Activated B cell treated with CpG ODN at 0.5 μM for 24 hours (primary cell): ENCODE data around the gene DDX31. TPM values are rescaled to one million over a fixed set of nuclear protein-coding genes. Genes with fewer than 3 reads are reported as not detected.

Experiments
- ATAC-seq: fragments of 200-7000 bp; cut with Tn5 transposase; one replicate; pipeline ENCODE4 v1.10.0; 2021; ENCODE audit warnings: low read depth, mild to moderate bottlenecking, moderate library complexity
- CTCF ChIA-PET: fragments of 350-600 bp; sonication (Branson Sonifier 250); formaldehyde crosslinking; loops from one replicate; lab custom pipeline; 2021; ENCODE audit warnings: antibody characterized with exemption; lab: Charles Lee
- POLR2A ChIA-PET: fragments of 350-600 bp; sonication (Branson Sonifier 250); formaldehyde crosslinking; loops from one replicate; lab custom pipeline; 2021; ENCODE audit warnings: antibody characterized with exemption; lab: Charles Lee
- DNase-seq: peaks from one replicate; pipeline ENCODE4 v3.0.0; 2022
- H3K27ac Mint-ChIP-seq: one replicate; pipeline ENCODE4 v1.8.0; 2020; ENCODE audit warnings: mixed read lengths
- H3K27me3 Mint-ChIP-seq: one replicate; pipeline ENCODE4 v1.8.0; 2021; ENCODE audit warnings: mixed read lengths
- H3K36me3 Mint-ChIP-seq: one replicate; pipeline ENCODE4 v1.8.0; 2021; ENCODE audit warnings: low read depth, mixed read lengths
- H3K4me1 Mint-ChIP-seq: one replicate; pipeline ENCODE4 v1.8.0; 2021; ENCODE audit warnings: mixed read lengths
- H3K4me3 Mint-ChIP-seq: one replicate; pipeline ENCODE4 v1.8.0; 2020; ENCODE audit warnings: mild to moderate bottlenecking, mixed read lengths
- H3K9me3 Mint-ChIP-seq: one replicate; pipeline ENCODE4 v1.8.0; 2020; ENCODE audit warnings: mixed read lengths
- intact Hi-C: fragments of 100-400 bp; cut with micrococcal nuclease; formaldehyde crosslinking; loops from one replicate; pipeline ENCODE4 v1.15.1; 2024
- total RNA-seq: library from RNA; stranded (reverse); gene quantifications from 2 replicates; pipeline ENCODE4 v1.2.3, GENCODE V29; 2022
- TF ChIP-seq, protein P1 (sequence below): fragments of 200-600 bp; IDR thresholded peaks from one replicate; pipeline ENCODE4 v1.8.0; 2022; ENCODE audit warnings: antibody characterized with exemption, mild to moderate bottlenecking

Gene DDX31
- total RNA-seq, 1 donor from 2014 or later, result 21.8 TPM

DNA sequence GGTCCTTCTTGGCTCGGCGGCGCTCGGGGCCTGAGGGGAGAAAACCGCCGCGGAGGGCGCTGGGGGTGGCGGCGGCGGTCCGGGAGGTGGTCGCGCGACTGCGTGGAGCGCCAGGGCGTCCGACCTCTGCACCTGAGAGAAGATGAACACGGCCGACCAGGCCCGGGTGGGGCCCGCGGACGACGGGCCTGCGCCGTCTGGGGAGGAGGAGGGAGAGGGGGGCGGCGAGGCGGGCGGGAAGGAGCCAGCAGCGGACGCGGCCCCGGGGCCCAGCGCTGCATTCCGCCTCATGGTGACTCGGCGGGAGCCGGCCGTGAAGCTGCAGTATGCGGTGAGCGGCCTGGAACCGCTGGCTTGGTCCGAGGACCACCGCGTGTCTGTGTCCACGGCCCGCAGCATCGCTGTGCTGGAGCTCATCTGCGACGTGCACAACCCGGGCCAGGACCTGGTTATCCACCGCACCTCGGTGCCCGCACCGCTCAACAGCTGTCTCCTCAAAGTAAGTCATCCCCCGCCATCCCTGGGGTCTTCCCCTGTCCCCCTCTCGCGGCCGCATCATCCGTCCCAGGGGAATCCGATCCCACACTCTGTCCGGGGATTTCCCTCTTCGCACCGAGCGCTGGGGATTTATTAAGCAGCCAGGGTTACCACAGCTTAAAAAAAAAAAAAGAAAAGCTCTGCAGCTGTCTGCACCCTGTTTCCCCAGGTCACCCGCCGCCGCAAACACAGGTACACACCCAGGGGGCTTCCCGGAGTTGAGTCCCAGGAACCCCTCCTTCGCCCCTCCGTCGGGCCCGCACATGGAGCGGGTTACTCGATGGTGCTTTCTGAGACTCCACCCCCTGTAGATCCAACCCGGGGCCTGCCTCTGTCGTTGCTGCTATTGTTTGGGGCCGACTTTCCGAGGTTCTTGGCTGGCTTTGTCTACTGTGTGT lies 941 bp upstream of the DDX31 start, which contains the start of gene GTF3C4:
Gene GTF3C4, plus strand, starts transcription at position 8 of the 935 bp plus-strand sequence. Its CDS starts 135 bp downstream, at position 143.
- Mint-ChIP-seq H3K4me1 (peaks cover 52% of the 10 kb centered on the region), H3K9me3 (no peaks in the 10 kb centered on the region), H3K27me3 (no peaks in the 10 kb centered on the region), H3K36me3 (peaks cover 13% of the 10 kb centered on the region), H3K4me3 (peak within 1 kb of the TSS; percentile 96), H3K27ac (peak within 1 kb of the TSS; percentile 95)
- CTCF ChIA-PET, result interaction anchor here (0.6 to 1.9 kb wide), 3 partner anchors 155 to 232 kb away, joined by 3 to 5 read pairs (median 3); no protein-coding TSS in a partner anchor
- ATAC-seq, result peak; percentile 65
- intact Hi-C loops, result loop anchor here (1.0 kb wide), 7 partner anchors 99 to 591 kb away; partner anchors contain the start of genes AK8, CFAP77, MED27 and SPACA9
- TF ChIP-seq, protein P1, sequence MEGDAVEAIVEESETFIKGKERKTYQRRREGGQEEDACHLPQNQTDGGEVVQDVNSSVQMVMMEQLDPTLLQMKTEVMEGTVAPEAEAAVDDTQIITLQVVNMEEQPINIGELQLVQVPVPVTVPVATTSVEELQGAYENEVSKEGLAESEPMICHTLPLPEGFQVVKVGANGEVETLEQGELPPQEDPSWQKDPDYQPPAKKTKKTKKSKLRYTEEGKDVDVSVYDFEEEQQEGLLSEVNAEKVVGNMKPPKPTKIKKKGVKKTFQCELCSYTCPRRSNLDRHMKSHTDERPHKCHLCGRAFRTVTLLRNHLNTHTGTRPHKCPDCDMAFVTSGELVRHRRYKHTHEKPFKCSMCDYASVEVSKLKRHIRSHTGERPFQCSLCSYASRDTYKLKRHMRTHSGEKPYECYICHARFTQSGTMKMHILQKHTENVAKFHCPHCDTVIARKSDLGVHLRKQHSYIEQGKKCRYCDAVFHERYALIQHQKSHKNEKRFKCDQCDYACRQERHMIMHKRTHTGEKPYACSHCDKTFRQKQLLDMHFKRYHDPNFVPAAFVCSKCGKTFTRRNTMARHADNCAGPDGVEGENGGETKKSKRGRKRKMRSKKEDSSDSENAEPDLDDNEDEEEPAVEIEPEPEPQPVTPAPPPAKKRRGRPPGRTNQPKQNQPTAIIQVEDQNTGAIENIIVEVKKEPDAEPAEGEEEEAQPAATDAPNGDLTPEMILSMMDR, result no peak
- DNase-seq, result peak; percentile 59
- POLR2A ChIA-PET, result interaction anchor here (0.6 to 3.5 kb wide), 12 partner anchors 22 to 1545 kb away, joined by 3 to 53 read pairs (median 5); partner anchors contain the start of genes AK8, CACFD1, GTF3C5 and NUP214

- Mint-ChIP-seq H3K36me3 (peaks cover 10% of the 10 kb centered on the region), H3K27ac (peak overlapping the region; percentile 95), H3K27me3 (no peaks in the 10 kb centered on the region), H3K4me3 (peak overlapping the region; percentile 96), H3K9me3 (no peaks in the 10 kb centered on the region), H3K4me1 (peaks cover 52% of the 10 kb centered on the region)
- POLR2A ChIA-PET, result interaction anchor here (0.6 to 3.5 kb wide), 11 partner anchors 19 to 1544 kb away, joined by 3 to 53 read pairs (median 4); partner anchors contain the start of genes AK8, NUP214, SETX and SPACA9
- TF ChIP-seq, protein P1, result no peak
- CTCF ChIA-PET, result interaction anchor here (1.0 to 1.9 kb wide), 2 partner anchors 100 to 233 kb away, joined by 3 to 5 read pairs; no protein-coding TSS in a partner anchor
- intact Hi-C loops, result no loop called here
- no peak for ATAC-seq
- no peak for DNase-seq
Measured at GRCh38 chr9:132669319-132669697, 475 bp downstream of the DDX31 start.

- DNase-seq, result no peak
- no peaks in the 10 kb centered on the region for H3K9me3 Mint-ChIP-seq
- ChIA-PET CTCF (no interaction called here), POLR2A (no interaction called here)
- TF ChIP-seq, protein P1, result no peak
- no peaks in the 10 kb centered on the region for H3K27me3 Mint-ChIP-seq
- ATAC-seq, result no peak
- H3K36me3 Mint-ChIP-seq, result peaks cover 24% of the 10 kb centered on the region
- intact Hi-C loops, result no loop called here
- H3K4me1 Mint-ChIP-seq, result peaks cover 13% of the 10 kb centered on the region
- H3K27ac Mint-ChIP-seq, result no peak overlapping the region
- H3K4me3 Mint-ChIP-seq, result no peak overlapping the region
Measured at GRCh38 chr9:132663851-132664250, 5.9 kb downstream of the DDX31 start.

DNA sequence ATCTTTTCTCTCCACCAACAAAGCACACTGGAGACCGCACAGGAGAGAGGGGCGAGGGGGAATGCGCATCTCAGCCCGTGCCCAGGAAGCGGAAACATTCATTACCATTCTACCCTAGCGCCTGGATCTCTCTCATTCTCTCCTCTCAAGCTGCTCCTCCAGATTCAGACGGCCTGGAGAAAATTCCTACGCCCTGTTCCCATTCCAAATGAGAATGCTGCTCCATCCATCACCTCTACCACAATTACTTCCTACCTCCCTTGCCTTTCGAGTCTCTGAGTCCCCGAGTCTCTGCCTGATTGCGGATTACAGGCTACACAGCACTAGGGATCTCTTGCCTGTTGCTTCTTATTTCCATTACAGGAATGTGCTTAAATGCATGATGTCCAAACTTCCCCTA lies 6.7 kb downstream of the DDX31 start:
- CTCF ChIA-PET, result no interaction called here
- intact Hi-C loops, result no loop called here
- no peaks in the 10 kb centered on the region for H3K27me3 Mint-ChIP-seq

More for the DNA sequence above, 6.7 kb downstream of the DDX31 start:
- Mint-ChIP-seq H3K27ac (no peak overlapping the region), H3K4me3 (no peak overlapping the region), H3K4me1 (peaks cover 7% of the 10 kb centered on the region), H3K36me3 (peaks cover 30% of the 10 kb centered on the region), H3K9me3 (no peaks in the 10 kb centered on the region)
- TF ChIP-seq, protein P1, result no peak
- POLR2A ChIA-PET, result no interaction called here
- no peak for DNase-seq
- ATAC-seq, result no peak
